Measurements from ENCODE around the gene ARHGAP18. TPM values are rescaled to one million over a fixed set of nuclear protein-coding genes. Genes with fewer than 3 reads are reported as not detected.

ARHGAP18 gene
- total RNA-seq, 1 experiment from 2014 or later = 2.4 TPM

DNA sequence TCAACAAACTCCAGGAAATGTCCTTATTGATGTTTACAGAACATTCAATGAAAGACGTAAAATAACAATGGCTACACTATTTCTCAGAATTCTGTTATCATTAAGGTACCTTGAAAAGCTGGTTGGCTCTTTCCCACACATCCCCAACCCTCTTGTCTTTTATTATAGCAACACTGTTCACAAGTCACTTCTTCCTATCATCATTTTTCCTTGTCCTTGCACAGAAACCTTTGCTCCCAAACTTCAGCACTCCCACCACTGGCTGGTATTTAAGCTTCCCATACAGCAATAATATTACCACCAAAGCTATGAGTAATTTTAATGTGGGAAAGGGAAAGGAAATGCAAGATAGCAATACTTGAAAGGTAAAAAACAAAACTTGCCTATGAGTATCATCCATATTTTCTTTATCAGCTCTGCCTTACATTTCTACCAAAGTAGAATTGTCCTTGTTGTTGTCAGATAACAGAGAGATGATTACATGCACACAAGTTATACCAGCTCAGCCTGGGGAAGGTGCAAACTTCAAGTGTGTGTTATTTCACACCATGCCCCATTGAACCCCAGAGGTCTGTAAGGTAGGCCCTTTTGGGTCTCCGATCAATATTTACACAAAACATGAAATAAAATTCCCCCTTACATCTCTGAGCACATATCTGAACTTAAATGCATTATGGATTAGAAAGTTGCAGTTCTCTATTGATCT lies 32.2 kb downstream of the ARHGAP18 start:
- Histone ChIP-seq H2BK15ac (ENCODE audit: low read depth, low read length) (no peak overlapping the region), H2BK12ac (ENCODE audit: insufficient read length, low read depth, low read length) (no peak overlapping the region), H3K4ac (ENCODE audit: low read depth, low read length) (no peak overlapping the region), H3K27me3 (ENCODE audit: insufficient read depth, low read length) (no peaks in the 10 kb centered on the region), H3K79me1 (ENCODE audit: insufficient read depth, low read depth, low read length, poor library complexity, severe bottlenecking) (no peaks in the 10 kb centered on the region), H2AK5ac (ENCODE audit: insufficient read length, low read length) (no peak overlapping the region), H3K4me1 (ENCODE audit: insufficient read depth, low read length) (no peaks in the 10 kb centered on the region), H3K14ac (ENCODE audit: insufficient read depth, low read length) (no peak overlapping the region), H4K91ac (ENCODE audit: insufficient read length, low read depth, low read length) (no peak overlapping the region), H3K18ac (ENCODE audit: insufficient read length, low read depth, low read length) (no peak overlapping the region), H2BK5ac (ENCODE audit: insufficient read length, low read length) (no peak overlapping the region), H3K4me2 (ENCODE audit: insufficient read depth, insufficient read length, low read length) (no peak overlapping the region), H3K9me3 (ENCODE audit: control insufficient read depth, low read depth, low read length) (no peaks in the 10 kb centered on the region), H3K9ac (ENCODE audit: extremely low read depth, insufficient read length, low read length) (no peak overlapping the region), H4K8ac (replicated peaks; ENCODE audit: insufficient read length, low read depth, low read length) (no peak overlapping the region), H3K56ac (ENCODE audit: insufficient read length, low read depth, low read length) (no peak overlapping the region), H4K20me1 (ENCODE audit: control insufficient read depth, insufficient read depth, insufficient read length) (no peaks in the 10 kb centered on the region), H2AFZ (ENCODE audit: low read length) (no peak overlapping the region), H3K27ac (ENCODE audit: insufficient read length, low read depth, low read length) (no peak overlapping the region), H3T11ph (ENCODE audit: low read length) (no peak overlapping the region), H3K79me2 (ENCODE audit: insufficient read depth, low read length) (no peaks in the 10 kb centered on the region), H4K5ac (ENCODE audit: insufficient read length, low read depth, low read length) (no peak overlapping the region), H3K23me2 (ENCODE audit: insufficient read length, low read depth, low read length, poor library complexity, severe bottlenecking) (no peaks in the 10 kb centered on the region), H2BK20ac (ENCODE audit: low read depth, low read length, poor library complexity, severe bottlenecking) (no peak overlapping the region), H2BK120ac (ENCODE audit: low read depth, low read length, poor library complexity, severe bottlenecking) (no peak overlapping the region), H3K23ac (ENCODE audit: insufficient read length, low read depth, low read length) (no peak overlapping the region)
- H3K9me3 Mint-ChIP-seq = no peaks in the 10 kb centered on the region
- TF ChIP-seq, protein P1, sequence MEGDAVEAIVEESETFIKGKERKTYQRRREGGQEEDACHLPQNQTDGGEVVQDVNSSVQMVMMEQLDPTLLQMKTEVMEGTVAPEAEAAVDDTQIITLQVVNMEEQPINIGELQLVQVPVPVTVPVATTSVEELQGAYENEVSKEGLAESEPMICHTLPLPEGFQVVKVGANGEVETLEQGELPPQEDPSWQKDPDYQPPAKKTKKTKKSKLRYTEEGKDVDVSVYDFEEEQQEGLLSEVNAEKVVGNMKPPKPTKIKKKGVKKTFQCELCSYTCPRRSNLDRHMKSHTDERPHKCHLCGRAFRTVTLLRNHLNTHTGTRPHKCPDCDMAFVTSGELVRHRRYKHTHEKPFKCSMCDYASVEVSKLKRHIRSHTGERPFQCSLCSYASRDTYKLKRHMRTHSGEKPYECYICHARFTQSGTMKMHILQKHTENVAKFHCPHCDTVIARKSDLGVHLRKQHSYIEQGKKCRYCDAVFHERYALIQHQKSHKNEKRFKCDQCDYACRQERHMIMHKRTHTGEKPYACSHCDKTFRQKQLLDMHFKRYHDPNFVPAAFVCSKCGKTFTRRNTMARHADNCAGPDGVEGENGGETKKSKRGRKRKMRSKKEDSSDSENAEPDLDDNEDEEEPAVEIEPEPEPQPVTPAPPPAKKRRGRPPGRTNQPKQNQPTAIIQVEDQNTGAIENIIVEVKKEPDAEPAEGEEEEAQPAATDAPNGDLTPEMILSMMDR (conservative IDR thresholded peaks at IDR 0.05) = no peak
- no peaks in the 10 kb centered on the region for H3K36me3 Mint-ChIP-seq (ENCODE audit: insufficient read depth in 1 of 3, low read depth in 3 of 3)
- WGBS (ENCODE audit: extremely low coverage, insufficient read length, low lambda C conversion rate) = no CpG with 5 or more reads among the region's 2 CpGs
- H3K27me3 Mint-ChIP-seq (ENCODE audit: low read depth) = no peaks in the 10 kb centered on the region
- no peak overlapping the region for H3K4me3 Mint-ChIP-seq
- peaks cover 5 to 9% of the 10 kb centered on the region in 2 experiments for H3K4me1 Mint-ChIP-seq
- DNase-seq = no peak
- no peak overlapping the region for H3K27ac Mint-ChIP-seq
